HG03378 (cell line): ENCODE results near the gene MSI2.

Source experiments
- ATAC-seq: cut with Tn5 transposase; IDR thresholded peaks from one replicate; pipeline ENCODE4 v1.9.1; 2021; ENCODE audit warnings: mild to moderate bottlenecking, moderate library complexity; ENCODE audit not compliant: unreplicated experiment

MSI2 gene

GRCh38 chr17:57640079-57640478 lies 383.8 kb downstream of the MSI2 start:
- no peak for ATAC-seq

- ATAC-seq, result no peak
Measured at GRCh38 chr17:57641761-57642160, 385.4 kb downstream of the MSI2 start.

- no peak for ATAC-seq
Measured at GRCh38 chr17:57643062-57643461, 386.7 kb downstream of the MSI2 start.

- ATAC-seq, result no peak
Measured at GRCh38 chr17:57644326-57644725, 388.0 kb downstream of the MSI2 start.

- ATAC-seq, result no peak
Measured at GRCh38 chr17:57645950-57646665, 389.8 kb downstream of the MSI2 start.

- ATAC-seq, result no peak
Measured at GRCh38 chr17:57648720-57649119, 392.4 kb downstream of the MSI2 start.

- no peak for ATAC-seq
Measured at GRCh38 chr17:57649191-57649590, 392.9 kb downstream of the MSI2 start.

GRCh38 chr17:57649731-57650484 lies 393.6 kb downstream of the MSI2 start:
- no peak for ATAC-seq

GRCh38 chr17:57650548-57650947 lies 394.2 kb downstream of the MSI2 start:
- ATAC-seq, result no peak

- ATAC-seq, result no peak
Measured at GRCh38 chr17:57651451-57651850, 395.1 kb downstream of the MSI2 start.

- no peak for ATAC-seq
Measured at GRCh38 chr17:57651996-57652395, 395.7 kb downstream of the MSI2 start.

- ATAC-seq, result no peak
Measured at GRCh38 chr17:57652811-57653210, 396.5 kb downstream of the MSI2 start.

- no peak for ATAC-seq
Measured at GRCh38 chr17:57653279-57653678, 397.0 kb downstream of the MSI2 start.

- no peak for ATAC-seq
Measured at GRCh38 chr17:57654040-57654775, 397.9 kb downstream of the MSI2 start.

- ATAC-seq, result no peak
Measured at GRCh38 chr17:57655553-57655952, 399.2 kb downstream of the MSI2 start.

GRCh38 chr17:57657211-57657610 lies 400.9 kb downstream of the MSI2 start:
- ATAC-seq, result no peak

- no peak for ATAC-seq
Measured at GRCh38 chr17:57662041-57662440, 405.7 kb downstream of the MSI2 start.

GRCh38 chr17:57662644-57663308 lies 406.5 kb downstream of the MSI2 start:
- ATAC-seq, result no peak

GRCh38 chr17:57663326-57664070 lies 407.2 kb downstream of the MSI2 start:
- no peak for ATAC-seq

- no peak for ATAC-seq
Measured at GRCh38 chr17:57665128-57665527, 408.8 kb downstream of the MSI2 start.
